HK-2 (cell line): ENCODE data around the gene CDNF.

Experiments used
- DNase-seq: peaks from one replicate; pipeline ENCODE4 v3.0.0-alpha.2; 2018; ENCODE audit not compliant: unreplicated experiment

CDNF gene

DNA sequence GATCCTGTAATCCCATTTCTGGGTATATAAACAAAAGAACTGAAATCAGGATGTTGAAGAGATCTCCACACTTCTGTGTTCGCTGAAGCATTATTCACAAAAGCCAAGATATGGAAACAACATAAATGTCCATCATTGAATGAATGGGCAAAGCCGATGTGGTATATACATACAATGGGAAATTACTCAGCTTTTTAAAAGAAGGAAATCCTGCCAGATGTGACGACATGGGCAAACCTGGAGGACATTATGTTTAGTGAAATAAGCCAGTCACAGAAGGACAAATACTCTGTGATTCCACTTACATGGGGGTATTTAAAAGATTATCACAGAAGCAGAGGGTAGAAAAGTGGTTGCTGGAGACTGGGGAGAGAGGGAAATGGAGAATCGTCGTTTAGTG lies 39.2 kb downstream of the CDNF start:
- DNase-seq = no peak

DNA sequence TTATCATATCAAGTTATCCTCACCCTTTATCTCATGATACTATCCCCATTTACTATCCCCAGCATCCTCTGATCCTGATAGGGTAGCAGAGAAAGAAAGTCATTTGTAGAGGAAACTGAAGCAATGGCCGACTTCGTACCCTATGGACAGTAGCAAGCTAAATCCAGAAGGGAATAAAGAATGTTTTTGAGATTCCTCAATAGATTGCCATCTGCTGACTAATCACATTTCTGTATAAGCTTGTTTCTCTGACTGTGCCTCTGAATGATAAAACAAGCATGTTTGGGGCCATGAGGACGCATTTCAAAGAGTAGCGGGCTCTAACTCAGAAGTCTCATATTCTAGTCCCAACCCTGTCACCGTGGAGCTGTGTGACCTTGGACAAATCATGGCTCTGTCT lies 49.9 kb downstream of the CDNF start:
- no peak for DNase-seq

DNA sequence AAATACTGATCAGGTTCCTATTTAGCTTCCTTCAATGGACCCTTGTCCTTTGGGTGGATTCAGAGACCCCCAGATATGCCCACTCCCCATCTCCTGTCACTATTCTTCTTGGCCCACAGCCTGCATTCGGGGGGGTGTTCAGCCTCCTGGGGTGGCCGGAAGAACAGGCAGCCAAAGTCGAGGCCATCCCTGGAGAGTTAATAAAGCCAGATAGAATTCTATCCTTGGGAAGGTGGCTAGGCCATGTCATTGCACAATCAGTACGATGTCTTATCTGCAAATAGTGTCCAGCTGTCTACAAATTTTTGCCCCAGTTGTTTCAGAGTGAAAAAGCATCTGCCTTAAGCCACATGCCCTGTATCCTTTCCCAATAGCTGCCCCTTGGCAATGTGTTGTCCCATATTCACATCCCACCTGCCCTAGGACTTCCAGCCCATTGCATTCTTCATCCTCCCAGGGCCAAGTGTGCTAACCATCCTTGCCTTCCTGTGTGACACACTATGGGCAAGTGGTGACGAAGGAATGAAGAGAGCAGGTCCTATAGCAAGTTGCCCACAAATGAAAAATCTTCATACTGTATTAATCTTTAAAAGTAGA lies 53.3 kb downstream of the CDNF start:
- DNase-seq = no peak

DNA sequence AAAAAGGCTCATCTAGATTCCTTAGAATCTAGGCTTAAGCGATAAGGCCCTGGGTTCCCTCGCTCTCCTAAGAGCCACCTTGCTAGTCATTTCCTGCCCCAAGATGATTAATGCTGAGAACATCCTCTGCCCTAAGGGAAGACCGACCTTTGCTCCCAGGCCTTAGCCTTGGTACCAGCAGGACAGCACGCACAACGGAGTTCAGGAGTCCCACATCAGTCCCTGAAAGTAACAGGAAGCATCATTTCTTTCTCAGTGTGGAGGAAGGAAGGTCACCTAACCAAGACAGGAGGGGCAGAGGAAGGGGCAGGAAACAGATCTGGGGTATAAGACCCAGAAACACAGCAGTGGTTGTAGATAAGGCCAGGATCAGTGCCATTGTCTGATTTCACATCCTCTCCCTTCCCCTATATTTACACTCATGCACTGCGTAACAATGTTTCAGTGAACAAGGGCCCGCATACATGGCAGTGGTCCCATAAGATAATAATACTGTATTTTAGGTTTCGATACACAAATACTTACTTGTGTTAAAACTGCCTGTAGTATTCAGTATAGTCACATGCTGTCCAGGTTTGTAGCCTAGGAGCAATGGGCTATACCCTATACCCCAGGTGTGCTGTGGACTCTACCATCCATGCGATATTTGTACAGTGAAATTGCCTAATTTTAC lies 55.0 kb downstream of the CDNF start:
- DNase-seq = peak; percentile 59

DNA sequence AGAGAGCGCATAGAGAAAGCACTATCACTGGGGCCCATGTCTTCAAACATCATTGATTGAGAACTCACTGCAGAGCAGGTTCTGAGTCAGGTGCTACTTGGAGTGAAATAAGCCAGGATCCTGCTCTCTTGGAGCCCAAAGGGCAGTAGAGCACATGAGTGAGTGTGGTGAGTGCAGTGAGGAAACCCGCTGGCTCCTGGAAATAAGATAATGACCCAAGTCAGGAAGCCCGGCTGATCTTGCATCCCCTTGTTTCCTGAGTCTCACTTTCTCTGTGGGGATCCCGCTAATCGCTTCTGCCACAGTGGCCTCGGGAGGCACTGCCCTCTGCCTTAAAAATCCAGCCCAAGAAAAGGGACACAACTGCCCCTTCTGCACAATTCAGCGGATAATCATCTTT lies 56.1 kb downstream of the CDNF start:
- no peak for DNase-seq

DNA sequence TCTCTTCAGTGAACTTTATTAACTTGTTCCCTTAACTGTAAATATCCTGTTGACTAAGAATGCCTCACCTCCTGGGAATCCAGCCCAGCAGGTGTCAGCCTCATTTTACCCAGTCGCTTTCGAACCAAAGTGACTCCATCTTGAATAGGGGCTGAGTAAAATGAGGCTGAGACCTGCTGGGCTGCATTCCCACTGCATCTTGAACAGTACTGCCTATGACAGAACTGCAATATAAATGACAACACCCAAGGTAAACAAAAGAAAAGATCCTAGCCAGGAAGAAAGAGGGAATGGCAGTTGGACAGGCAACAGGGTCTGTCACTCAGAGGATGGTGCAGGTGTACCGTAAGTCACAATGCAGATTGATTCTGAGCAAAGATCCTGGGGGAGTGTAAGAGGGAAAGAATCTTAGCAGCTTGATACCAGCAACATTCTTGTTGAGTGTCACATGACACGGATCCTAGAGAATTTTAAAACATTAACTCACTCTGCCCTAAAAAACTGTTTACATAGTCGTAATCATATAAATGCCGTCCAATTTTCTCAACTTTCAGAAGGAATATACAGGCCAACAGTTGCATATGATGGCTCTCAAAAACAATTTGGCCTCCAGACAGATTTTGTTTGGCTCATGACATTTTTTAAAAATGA lies 58.7 kb downstream of the CDNF start:
- no peak for DNase-seq

DNA sequence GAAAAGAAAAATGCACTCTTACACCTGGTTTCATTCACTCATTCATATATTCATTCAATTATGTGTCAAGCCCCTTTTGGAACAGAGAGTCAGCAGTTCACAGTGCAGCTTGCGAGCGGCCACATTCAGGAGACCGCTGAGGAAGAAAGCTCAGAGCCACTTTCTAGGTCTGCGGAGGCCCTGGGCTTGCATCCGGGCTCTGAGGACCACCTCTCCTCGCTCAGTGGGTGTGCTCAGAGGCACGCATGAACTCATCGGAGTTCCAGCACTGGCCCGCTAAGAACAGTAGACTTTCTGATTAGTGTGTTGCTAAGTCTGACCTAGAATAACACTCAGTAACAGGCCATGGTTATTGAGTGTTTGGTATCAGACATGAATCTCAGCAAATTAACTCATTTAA lies 61.3 kb downstream of the CDNF start:
- no peak for DNase-seq

DNA sequence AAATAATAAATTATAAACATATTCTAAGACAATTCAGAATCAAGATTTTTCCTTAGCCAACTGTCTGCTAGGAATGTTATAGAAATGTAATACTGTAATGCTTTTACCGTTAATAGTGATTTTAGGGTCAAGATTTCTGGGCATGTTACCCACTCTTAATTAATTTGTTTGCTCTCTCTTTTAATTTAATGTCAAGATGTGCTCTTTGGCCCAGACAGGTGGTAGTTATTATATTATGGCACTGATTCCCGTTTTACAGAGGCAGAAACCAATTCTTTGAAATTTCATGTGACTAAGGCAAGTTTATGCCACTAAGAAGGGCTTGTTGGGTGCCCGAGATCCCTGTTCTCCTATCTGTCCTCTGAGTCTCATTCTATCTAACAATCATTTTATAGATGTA lies 62.2 kb downstream of the CDNF start:
- DNase-seq = no peak

DNA sequence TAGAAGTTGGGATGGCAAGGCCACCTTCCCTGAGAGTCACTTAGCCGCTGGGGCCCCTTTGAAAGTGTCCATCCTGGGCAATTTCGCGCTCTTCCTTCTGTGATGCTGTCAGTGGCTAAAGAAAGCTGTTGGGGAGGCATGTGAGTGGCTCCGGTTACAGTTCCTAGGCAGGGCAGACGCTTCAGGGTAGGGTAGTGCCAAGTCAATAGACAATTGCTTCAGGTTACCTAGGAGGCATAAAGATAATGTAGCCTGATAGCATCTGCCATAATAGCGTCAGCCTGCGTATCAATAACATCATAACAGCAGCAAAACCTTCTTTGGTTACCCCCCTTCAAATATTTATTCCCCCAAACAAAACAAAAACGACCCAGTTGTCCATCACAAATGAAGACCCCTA lies 63.0 kb downstream of the CDNF start, which contains the start of gene FAM107B:
FAM107B (minus strand) TSS at position 101 of the 400 bp plus-strand sequence. CDS start 234 bp downstream, outside the sequence.
- no peak for DNase-seq

DNA sequence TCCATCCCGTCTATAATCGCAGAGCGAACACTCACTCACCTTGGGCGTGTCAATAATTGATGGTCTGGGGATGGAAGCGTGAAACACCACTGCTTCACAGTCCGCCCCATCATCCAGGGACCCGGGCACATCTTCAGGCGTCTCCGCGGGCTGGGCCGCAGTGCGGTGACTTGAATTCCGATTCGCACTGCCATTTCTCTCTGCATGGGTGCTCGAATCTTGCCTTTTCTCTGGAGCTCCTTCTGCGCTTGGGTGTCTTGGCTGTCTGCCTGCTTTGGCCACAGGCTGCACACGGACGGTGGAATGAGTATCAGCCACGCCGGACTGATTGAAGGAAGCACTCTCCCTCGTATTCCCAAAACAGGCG lies 63.6 kb downstream of the CDNF start:
- DNase-seq = no peak

DNA sequence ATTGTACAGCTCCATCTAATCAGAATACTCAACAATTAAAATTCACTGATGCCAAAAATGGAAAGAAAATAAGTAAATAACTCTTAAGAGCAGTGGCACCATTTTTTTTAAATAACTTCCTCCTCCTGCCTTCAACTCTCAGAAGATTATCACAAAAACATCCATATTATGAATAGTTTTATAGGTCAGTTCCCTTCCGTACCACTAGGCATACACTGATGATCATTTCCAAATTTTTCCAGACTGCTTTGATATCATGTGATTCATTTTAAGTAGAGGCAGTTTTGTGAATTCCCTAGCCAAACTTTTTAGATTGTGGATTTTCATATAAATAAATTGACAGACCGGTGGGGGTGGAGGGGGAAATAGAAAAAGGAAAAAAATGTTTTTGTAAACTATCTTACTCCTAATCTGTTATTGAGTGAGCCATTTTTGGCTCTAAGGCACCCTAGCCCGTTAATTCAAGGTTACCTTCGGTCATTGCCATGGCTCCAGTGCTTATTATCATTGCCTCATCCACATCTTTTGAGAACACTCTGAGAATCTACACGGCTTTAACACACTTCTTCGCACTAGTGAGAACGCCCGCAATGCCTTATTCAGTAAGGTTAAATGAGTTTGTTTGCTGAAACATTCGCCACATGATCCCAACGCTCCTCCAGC lies 64.2 kb downstream of the CDNF start:
- no peak for DNase-seq

DNA sequence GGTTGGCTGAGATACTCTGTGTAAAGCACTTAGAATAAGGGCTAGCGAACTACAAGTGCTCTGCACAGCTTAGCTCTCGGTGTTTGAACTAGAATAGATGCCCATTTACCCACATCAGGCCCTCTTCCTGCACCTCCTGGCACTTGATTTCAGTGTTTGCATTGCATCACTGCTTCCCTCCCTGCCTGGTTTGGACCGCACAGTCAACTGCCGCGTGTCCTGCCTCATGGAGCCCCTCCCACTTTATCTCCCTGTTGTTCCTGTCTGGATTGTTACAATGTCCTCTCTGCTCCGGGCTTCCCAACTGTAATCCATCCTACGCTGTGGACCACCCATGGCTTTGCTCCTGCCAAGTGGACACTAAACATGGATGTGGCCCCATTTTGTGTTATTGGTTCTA lies 65.4 kb downstream of the CDNF start:
- DNase-seq = no peak

DNA sequence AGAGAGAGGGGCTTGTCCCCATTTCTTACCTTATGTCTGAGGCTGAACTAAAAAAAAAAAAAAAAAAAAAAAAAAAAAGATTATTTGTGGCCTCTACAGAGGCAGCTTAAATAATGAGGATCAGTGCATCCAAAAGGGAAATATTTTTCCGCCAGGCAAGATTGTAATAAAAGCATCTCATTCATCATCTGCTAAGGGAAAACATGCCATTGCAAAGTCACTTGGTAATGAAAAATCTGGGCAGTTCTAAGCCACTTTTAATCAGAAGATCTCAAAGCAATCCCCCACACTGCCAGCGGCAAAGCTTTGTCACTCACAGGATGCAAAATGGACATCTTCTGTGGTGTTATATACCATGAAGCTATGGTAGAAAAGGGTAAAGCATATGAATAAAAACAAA lies 66.9 kb downstream of the CDNF start:
- DNase-seq = no peak
